ENCODE measurements around the gene CKMT1A.
"Not testable (repeated sequence)": the region's sequence is repeated elsewhere in the genome, so short reads cannot be mapped to it uniquely, and the experiment has no call there.

The CKMT1A gene

DNA sequence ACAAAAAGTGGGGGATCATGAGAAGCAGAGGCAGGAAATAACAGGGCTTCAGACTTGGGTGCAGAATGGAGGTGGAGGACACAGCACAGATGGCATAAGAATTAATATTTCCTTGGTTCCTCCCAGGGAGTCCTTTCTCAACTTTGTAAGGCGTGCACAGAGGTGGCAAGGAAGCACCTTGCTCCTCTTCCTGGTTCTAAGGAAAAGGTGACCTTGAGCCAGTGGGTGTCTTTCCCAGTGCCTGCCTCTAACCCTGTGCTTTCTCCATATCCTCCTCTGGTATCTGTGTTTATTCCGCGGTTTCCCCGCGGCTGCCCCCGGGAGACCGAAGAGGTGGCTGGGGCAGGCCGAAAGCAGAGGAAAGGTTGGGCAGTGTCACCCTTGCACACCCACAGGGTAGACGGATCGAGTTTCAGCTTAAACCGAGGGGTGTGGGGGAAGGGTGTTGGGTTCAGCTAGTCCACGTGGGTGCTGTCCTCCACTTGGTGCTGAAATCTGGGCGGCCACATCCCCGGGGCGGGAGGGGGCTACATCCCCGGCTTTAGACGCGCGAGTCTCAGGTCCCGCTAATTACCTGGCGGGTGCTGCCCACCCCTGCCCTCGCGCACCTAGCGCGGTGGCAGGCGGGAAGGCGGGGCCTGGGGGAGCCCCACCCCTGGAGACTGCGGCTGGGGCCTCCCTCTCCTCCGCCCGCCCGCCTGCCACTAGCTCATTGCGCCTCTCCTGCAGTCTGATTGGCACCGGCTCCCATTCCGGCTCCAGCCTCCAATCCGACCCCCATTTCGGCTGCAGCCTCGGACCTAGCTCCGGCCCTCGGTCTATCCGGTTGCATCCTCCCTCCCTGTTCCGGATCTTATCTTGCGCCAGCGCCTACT is at the start of gene CKMT1A:
CKMT1A (plus strand) TSS at position 712 of the 875 bp plus-strand sequence. CDS start 192 bp downstream, outside the sequence.
- not testable (repeated sequence) for DNase-seq (ENCODE audit: low read depth); H3K4me3 ChIP-seq (ENCODE audit: low read depth, low read length)

DNA sequence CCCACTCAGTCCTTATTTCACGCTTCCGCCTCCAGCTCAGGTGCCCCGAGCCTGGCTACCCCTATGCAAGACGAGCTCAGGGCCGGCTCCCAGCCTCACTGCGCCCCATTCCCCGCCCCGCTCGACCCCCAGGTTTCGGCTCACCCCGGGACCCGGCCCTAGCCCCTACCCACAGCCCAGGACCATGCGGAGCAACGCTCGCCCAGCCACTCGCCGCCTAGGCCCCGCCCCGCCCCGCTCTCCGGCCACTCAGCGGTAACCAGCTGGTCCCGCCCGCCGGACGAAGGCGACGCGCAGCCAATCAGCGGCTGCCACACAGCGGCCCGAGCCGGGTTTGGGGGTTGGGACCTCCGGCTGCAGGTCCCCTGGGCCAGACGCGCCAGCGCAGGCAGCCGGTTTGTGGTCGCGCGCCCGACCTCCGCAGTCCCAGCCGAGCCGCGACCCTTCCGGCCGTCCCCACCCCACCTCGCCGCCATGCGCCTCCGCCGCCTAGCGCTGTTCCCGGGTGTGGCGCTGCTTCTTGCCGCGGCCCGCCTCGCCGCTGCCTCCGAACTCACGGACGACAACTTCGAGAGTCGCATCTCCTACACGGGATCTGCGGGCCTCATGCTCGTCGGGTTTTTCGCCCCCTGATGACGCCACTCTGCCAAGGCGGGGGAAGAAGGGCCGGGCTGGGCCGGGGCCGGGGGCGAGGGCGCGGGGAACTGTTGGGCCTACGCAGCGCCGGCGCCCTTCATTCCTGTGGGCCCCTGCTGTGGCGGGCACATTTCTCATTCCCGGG is 44.8 kb upstream of the CKMT1A start, which contains the start of gene CATSPER2:
CATSPER2 (minus strand) TSS at position 196 of the 781 bp plus-strand sequence. CDS start 783 bp downstream, outside the sequence.
- TF ChIP-seq, protein P1, sequence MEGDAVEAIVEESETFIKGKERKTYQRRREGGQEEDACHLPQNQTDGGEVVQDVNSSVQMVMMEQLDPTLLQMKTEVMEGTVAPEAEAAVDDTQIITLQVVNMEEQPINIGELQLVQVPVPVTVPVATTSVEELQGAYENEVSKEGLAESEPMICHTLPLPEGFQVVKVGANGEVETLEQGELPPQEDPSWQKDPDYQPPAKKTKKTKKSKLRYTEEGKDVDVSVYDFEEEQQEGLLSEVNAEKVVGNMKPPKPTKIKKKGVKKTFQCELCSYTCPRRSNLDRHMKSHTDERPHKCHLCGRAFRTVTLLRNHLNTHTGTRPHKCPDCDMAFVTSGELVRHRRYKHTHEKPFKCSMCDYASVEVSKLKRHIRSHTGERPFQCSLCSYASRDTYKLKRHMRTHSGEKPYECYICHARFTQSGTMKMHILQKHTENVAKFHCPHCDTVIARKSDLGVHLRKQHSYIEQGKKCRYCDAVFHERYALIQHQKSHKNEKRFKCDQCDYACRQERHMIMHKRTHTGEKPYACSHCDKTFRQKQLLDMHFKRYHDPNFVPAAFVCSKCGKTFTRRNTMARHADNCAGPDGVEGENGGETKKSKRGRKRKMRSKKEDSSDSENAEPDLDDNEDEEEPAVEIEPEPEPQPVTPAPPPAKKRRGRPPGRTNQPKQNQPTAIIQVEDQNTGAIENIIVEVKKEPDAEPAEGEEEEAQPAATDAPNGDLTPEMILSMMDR (IDR thresholded peaks at IDR 0.05; ENCODE audit: insufficient read depth, low read depth, low read length, missing control alignments) = no peak
- H3K4me3 ChIP-seq (ENCODE audit: low read depth, low read length) = no peak within 1 kb of the TSS
- no peak for DNase-seq (ENCODE audit: low read depth)

DNA sequence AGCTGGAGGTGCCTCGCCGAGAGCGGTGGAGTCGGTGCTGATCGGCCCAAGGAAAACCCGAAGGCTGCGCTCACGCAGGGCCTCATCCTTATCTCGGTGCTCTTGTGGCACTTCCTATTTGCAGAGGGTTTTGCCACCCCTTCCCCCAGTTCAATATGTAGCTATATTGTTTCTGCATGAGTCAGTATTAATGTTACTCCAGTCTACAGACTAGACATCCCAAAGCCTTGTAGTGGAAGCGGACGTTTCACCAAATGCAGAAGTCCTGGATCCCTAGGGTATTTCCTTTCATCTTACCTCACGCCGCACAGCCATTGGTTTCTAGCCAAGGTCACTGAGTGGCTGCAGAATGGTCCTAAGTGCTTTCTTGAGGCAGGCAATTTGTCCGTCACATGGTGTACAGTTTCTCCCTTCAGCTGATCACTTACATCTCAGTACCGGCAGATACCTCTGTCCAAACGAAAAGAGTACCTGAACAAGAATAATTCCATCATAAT is 44.2 kb upstream of the CKMT1A start:
- not testable (repeated sequence) for H3K4me3 ChIP-seq (ENCODE audit: low read depth, low read length); DNase-seq (ENCODE audit: low read depth)

DNA sequence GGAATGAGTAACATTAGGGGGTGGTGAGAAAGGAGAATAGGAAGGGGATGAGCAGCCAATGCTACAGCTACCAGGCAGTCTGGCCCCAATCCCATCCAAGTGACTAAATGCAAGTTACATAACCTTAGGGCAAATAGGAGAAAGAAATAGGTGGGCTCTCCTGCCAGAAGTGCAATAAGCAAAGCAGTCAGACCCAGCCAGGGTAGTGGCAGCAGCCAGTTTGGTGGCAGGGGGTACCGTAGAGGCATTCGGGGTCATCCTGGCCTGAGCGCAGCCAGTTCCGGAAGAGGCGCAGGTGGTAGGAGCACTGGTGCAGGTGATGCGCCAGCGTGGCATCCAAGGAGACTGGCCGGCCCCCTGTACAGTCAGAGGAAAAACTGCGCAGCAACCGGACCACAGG is 33.9 kb upstream of the CKMT1A start:
- not testable (repeated sequence) for DNase-seq (ENCODE audit: low read depth); H3K4me3 ChIP-seq (ENCODE audit: low read depth, low read length)

DNA sequence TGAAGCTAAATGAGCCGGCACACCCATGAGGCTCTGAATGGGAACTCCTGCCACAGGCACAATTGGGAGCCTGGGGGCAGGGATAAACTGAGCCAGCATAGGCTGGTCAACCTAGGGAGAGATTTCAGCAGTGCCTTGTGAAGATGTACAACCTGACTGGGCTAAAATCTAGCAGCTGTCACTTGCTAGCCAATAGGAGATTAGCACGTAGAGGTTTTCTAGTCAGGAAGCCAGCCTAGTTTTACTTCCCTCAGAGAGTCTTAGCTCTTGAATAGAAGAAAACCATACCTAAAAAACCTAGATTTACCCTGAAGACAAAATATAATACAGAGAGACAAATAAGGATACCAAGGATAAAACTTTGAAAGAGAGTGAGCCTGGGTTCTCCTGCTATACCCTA is 31.4 kb upstream of the CKMT1A start:
- DNase-seq (ENCODE audit: low read depth); H3K4me3 ChIP-seq (ENCODE audit: low read depth, low read length): not testable (repeated sequence)

DNA sequence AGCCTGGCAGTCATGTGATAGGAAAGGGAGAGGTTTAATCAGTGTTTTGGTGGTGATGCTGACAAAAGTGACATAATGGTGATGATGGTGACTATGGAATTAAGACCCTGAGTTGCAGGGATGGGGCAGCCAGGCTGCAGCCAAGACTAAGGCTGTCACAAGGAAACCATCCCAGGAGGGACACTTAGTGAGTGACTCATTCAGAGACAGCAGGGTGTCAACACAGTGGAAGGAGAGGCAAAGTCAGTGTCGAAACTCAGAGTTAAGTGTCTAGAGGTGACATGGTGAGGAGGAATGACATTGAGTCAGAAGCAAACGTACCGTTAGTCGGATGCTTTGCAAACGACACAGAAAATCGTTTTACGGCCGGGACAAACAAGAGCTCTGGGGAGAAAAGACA is 30.3 kb upstream of the CKMT1A start:
- not testable (repeated sequence) for DNase-seq (ENCODE audit: low read depth); H3K4me3 ChIP-seq (ENCODE audit: low read depth, low read length)

DNA sequence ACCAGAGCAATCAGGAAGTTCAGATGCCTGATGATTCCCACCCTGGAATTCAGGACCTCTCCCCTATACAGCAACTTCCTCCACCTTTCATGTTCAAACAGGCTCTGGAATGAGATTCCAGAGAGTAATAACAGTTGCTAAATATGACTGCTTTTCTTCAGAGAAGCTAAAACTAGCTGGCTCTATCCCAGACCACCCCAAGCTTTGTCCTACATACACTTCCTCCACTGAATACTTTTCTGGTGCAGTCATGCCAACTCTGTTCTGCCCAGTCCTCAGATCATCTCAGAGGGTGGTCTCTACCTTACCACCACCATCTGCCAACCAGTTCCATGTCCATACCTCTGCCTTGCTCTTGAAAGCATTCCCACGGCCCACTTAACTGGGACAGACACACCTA is 27.5 kb upstream of the CKMT1A start:
- H3K4me3 ChIP-seq (ENCODE audit: low read depth, low read length); DNase-seq (ENCODE audit: low read depth): not testable (repeated sequence)

DNA sequence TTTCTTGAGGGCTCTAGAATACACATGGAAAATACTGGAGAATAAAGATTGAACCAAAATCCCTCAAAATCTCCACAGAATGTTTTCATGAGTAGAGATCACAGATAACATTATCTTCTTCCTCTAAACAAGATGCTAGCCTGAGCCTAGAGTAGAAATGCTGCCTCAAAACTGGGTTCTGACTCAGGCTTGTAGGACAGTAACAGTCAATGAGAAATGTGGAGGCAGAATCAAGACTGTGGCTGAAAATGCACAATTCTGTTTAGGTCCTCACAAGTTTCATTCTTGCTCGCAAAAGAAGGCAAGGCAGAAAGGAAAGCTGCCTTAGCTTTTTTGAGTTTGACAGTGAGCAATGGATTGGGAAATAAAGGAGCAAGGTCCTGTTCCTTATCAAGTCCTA is 19.5 kb upstream of the CKMT1A start:
- not testable (repeated sequence) for DNase-seq (ENCODE audit: low read depth); H3K4me3 ChIP-seq (ENCODE audit: low read depth, low read length)

DNA sequence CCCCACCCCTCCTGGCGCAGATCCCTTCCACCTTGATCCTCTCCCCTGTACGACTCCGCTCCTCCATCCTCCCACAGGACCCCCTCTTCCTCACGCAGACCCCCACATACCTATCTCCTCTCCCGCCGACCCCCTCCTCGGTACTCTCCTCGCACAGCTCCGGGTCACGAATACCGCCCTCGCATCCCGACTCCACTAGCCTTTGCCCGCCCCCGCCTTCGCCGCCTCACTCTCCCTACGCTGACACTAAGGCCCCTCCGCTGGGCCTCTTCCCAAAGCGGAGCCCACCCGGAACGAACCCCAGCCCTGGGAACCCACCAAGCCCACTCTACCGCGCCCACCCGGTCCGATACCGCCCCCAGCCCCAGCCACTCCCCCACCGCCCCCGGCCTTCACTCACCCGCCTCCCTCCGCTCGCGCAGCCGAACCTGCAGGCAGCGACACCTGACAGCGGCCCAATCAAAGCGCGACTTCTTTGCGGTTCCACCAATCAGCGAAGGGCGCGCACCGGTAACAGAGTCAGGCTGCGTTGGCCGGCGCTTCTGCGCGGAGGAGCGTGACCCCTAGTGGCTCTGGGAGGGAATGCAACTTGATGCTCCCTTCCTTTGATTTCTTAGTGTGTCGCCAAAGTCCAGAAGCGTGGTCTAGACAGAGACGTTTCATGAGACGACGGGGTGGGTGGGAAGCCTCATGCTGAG is 3.9 kb upstream of the CKMT1A start:
- H3K4me3 ChIP-seq (ENCODE audit: low read depth, low read length); DNase-seq (ENCODE audit: low read depth): not testable (repeated sequence)

DNA sequence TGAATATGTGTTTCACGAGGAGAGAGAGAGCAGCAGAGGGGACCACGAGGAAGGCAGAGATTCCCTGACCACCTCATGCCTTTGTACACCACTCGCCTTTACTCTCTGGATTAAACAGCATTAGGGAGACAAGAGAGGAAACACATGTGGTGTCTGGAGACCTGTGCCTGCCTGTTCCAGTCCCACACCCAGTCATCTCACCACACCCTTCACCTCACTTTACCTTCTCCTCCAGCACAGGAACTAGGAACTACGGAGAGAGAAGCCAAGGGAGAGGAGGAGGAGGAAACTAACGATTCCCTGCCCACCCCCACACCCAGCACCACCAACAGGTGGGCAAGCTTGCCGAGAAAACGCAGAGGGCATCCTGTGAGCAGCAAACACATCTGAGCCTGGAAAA is 980 bp upstream of the CKMT1A start:
- H3K4me3 ChIP-seq (ENCODE audit: low read depth, low read length); DNase-seq (ENCODE audit: low read depth): not testable (repeated sequence)

DNA sequence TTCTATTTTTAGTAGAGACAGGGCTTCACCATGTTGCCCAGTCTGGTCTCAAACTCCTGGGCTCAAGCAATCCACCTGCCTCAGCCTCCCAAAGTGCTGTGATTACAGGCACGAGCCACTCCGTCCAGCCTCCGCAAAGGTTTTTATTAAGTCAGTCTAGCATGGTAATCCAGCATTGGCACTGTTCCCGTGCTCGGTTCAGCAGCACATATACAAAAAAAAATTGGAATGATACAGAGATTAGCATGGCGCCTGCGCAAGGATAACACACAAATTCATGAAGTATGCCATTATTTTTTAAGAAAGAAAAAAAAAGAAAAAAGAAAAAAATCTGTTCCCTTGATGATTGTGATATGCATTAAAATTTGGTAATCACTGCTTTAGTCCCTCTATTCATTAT is 8.5 kb downstream of the CKMT1A start:
- DNase-seq (ENCODE audit: low read depth) = no peak
- TF ChIP-seq, protein P1 (IDR thresholded peaks at IDR 0.05; ENCODE audit: insufficient read depth, low read depth, low read length, missing control alignments) = no peak
- no peak overlapping the region for H3K4me3 ChIP-seq (ENCODE audit: low read depth, low read length)
